PC-9 (cell line): ENCODE results near the gene GALNT8.
"Not testable (repeated sequence)": the region's sequence is repeated elsewhere in the genome, so short reads cannot be mapped to it uniquely, and the experiment has no call there.

Experiments used
- CTCF ChIP-seq: fragments of 200-600 bp; sonication (generic); conservative IDR thresholded peaks from 2 replicates; pipeline ENCODE4 v1.6.1; 2017; ENCODE audit warnings: mixed run types, antibody characterized with exemption, mild to moderate bottlenecking, moderate library complexity
- EZH2 ChIP-seq: fragments of 200-600 bp; sonication (generic); IDR thresholded peaks from 2 replicates; pipeline ENCODE4 v1.8.0; 2017; ENCODE audit warnings: antibody characterized with exemption, low read depth

- not testable (repeated sequence) for TF ChIP-seq CTCF, EZH2
Observed at GRCh38 chr12:4751654-4752053, 31.5 kb downstream of the GALNT8 start.
